ENCODE measurements around the gene LRP1B.

DNA sequence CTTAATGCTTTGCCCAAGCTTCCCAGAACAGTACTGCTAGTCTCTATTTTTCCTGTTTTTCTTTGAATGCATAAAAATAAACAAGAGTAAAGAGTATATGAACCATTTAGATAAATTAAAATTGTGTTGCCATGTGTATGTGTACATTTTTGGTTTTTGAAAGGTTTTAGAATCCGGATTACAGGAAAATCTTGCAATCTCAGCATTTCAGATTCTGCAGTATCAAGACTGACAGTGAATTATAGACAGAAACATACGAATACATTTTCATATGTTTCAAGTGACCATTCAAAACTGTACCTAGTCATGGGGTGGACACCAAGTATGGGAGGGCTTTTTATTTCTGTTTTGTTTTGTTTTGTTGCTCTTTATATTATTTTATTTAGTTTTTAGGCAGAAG is 604.1 kb downstream of the LRP1B start:
- TF ChIP-seq EGR1 (IDR thresholded peaks at IDR 0.05; ENCODE audit: borderline replicate concordance, low read depth, low read length): no peak
- TF ChIP-seq, protein P1, sequence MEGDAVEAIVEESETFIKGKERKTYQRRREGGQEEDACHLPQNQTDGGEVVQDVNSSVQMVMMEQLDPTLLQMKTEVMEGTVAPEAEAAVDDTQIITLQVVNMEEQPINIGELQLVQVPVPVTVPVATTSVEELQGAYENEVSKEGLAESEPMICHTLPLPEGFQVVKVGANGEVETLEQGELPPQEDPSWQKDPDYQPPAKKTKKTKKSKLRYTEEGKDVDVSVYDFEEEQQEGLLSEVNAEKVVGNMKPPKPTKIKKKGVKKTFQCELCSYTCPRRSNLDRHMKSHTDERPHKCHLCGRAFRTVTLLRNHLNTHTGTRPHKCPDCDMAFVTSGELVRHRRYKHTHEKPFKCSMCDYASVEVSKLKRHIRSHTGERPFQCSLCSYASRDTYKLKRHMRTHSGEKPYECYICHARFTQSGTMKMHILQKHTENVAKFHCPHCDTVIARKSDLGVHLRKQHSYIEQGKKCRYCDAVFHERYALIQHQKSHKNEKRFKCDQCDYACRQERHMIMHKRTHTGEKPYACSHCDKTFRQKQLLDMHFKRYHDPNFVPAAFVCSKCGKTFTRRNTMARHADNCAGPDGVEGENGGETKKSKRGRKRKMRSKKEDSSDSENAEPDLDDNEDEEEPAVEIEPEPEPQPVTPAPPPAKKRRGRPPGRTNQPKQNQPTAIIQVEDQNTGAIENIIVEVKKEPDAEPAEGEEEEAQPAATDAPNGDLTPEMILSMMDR (IDR thresholded peaks at IDR 0.05; ENCODE audit: control extremely low read depth in 1 of 3, insufficient read depth in 1 of 3, low read depth in 1 of 3, low read length in 3 of 3): no peak
- TF ChIP-seq EP300 (IDR thresholded peaks at IDR 0.05; ENCODE audit: borderline replicate concordance in 1 of 2, low read depth in 2 of 2, low read length in 2 of 2): no peak
- no peak for TF ChIP-seq HDAC2 (IDR thresholded peaks at IDR 0.05; ENCODE audit: borderline replicate concordance in 1 of 2, low read depth in 2 of 2, low read length in 2 of 2)
- TF ChIP-seq SP1 (IDR thresholded peaks at IDR 0.05; ENCODE audit: low read depth, low read length): no peak
- TF ChIP-seq TEAD4 (IDR thresholded peaks at IDR 0.05; ENCODE audit: low read depth, low read length): no peak
- no peak for TF ChIP-seq EZH2 (IDR thresholded peaks at IDR 0.05; ENCODE audit: low read depth, low read length, severe bottlenecking)

Data from H1 (cell line).